SU-DHL-6 (cell line): ENCODE data around the gene NAPA.

Experiments used
- H2AFZ ChIP-seq: fragments of 200-600 bp; sonication (generic); 2 replicates; pipeline ENCODE4 v1.6.1; 2014; ENCODE audit warnings: low read depth, mild to moderate bottlenecking, moderate library complexity, mixed read lengths, antibody characterized with exemption, low read length; ENCODE audit not compliant: severe bottlenecking
- H3F3A ChIP-seq: fragments of 200-600 bp; shearing (Covaris generic); 2 replicates; pipeline ENCODE4 v1.6.0; 2016; ENCODE audit warnings: antibody characterized with exemption, mild to moderate bottlenecking; ENCODE audit not compliant: insufficient read depth
- H3K27ac ChIP-seq: fragments of 200-600 bp; sonication (generic); 2 replicates; pipeline ENCODE4 v1.5.1; 2016; ENCODE audit warnings: low read depth, mild to moderate bottlenecking, low read length, moderate library complexity, mixed read lengths
- H3K27me3 ChIP-seq: fragments of 200-600 bp; sonication (generic), shearing (Covaris generic); 2 replicates; pipeline ENCODE4 v1.6.0; 2014; ENCODE audit warnings: mild to moderate bottlenecking, low read length
- H3K36me3 ChIP-seq: fragments of 200-600 bp; sonication (generic); 2 replicates; pipeline ENCODE4 v1.6.1; 2014; ENCODE audit warnings: mild to moderate bottlenecking, low read length, mixed read lengths
- H3K4me2 ChIP-seq: fragments of 300-600, 200-600 bp; shearing (Covaris generic), sonication (generic); 2 replicates; pipeline ENCODE4 v1.6.0; 2014; ENCODE audit warnings: low read length, low read depth, mild to moderate bottlenecking; ENCODE audit not compliant: poor library complexity, severe bottlenecking
- H3K4me3 ChIP-seq: fragments of 200-600 bp; sonication (generic); 2 replicates; pipeline ENCODE4 v1.5.1; 2014; ENCODE audit warnings: antibody characterized with exemption, low read length, mild to moderate bottlenecking, mixed read lengths; ENCODE audit not compliant: insufficient read depth, poor library complexity, severe bottlenecking
- H3K79me2 ChIP-seq: fragments of 200-600 bp; sonication (generic); 2 replicates; pipeline ENCODE4 v1.6.1; 2014; ENCODE audit warnings: mild to moderate bottlenecking, low read length, moderate library complexity; ENCODE audit not compliant: insufficient read depth
- H3K9ac ChIP-seq: fragments of 200-600 bp; sonication (generic); 2 replicates; pipeline ENCODE4 v1.7.0; 2014; ENCODE audit warnings: mild to moderate bottlenecking, low read length
- H3K9me2 ChIP-seq: fragments of 200-600 bp; sonication (generic); replicated peaks from 2 replicates; pipeline ENCODE4 v1.6.1; 2014; ENCODE audit warnings: low read length; ENCODE audit not compliant: insufficient read depth
- H3K9me3 ChIP-seq: fragments of 200-600 bp; sonication (generic); 2 replicates; pipeline ENCODE4 v1.6.1; 2014; ENCODE audit warnings: low read length, mixed read lengths; ENCODE audit not compliant: insufficient read depth
- H4K20me1 ChIP-seq: fragments of 200-600 bp; sonication (generic); 2 replicates; pipeline ENCODE4 v1.6.1; 2014; ENCODE audit warnings: low read depth, mild to moderate bottlenecking, antibody characterized with exemption, low read length, moderate library complexity, mixed read lengths
- EZH2phosphoT487 ChIP-seq: fragments of 200-600 bp; sonication (generic), shearing (Covaris generic); conservative IDR thresholded peaks from 2 replicates; pipeline ENCODE4 v1.6.1; 2018; ENCODE audit warnings: mild to moderate bottlenecking, antibody characterized with exemption, low read length, moderate library complexity, mixed read lengths
- TF ChIP-seq, protein P1 (sequence below): fragments of 200-600 bp; sonication (generic); IDR thresholded peaks from one replicate; pipeline ENCODE4 v1.5.1; 2017; ENCODE audit warnings: antibody characterized with exemption, mild to moderate bottlenecking, low read length, moderate library complexity; ENCODE audit not compliant: insufficient read depth, poor library complexity, severe bottlenecking

The NAPA gene

DNA sequence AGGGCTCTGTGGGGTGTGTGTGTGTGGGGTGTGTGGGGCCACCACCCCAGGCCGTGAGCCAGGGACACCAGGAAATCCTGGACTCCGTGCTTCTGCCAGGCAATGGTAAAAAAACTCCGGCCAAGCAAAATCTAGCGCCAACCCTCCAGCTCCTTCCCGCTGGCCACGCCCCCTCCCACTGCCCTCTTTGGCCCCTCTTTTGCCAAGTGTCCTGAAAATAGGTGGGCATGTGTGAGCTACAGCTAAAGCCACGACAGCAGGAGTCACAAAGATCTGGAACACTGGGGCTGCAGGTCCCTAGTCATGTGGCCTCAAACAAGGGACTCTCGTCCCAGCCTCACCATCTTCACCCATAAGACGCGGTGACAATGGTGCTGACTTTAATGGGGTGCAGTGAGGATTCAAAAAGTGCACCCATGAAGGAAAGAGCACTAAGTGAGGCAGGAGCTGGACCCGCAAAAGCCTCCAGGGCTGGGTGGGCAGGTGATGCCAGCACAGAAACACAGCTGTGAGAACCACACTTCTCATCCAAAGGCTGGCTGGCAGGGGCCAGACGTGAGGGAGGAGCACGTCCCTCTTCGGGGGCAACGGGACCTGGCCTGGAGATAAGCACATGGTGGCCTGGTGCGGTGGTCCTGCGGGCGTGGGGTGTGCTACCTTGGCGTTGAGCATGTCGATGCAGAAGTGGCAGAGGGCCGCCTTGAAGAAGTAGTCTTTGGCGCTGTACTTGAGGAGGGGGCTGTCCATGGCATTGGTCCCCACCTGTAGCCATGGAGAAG is 23.3 kb downstream of the NAPA start:
- H3K4me3 ChIP-seq: no peak overlapping the region
- H3F3A ChIP-seq: no peaks in the 10 kb centered on the region
- H3K9me3 ChIP-seq: no peaks in the 10 kb centered on the region
- H3K9me2 ChIP-seq: no peaks in the 10 kb centered on the region
- H3K27me3 ChIP-seq: no peaks in the 10 kb centered on the region
- H3K9ac ChIP-seq: no peak overlapping the region
- no peak overlapping the region for H3K4me2 ChIP-seq
- H3K79me2 ChIP-seq: no peaks in the 10 kb centered on the region
- H2AFZ ChIP-seq: no peak overlapping the region
- no peak overlapping the region for H3K27ac ChIP-seq
- no peaks in the 10 kb centered on the region for H4K20me1 ChIP-seq
- TF ChIP-seq EZH2phosphoT487: no peak
- TF ChIP-seq, protein P1, sequence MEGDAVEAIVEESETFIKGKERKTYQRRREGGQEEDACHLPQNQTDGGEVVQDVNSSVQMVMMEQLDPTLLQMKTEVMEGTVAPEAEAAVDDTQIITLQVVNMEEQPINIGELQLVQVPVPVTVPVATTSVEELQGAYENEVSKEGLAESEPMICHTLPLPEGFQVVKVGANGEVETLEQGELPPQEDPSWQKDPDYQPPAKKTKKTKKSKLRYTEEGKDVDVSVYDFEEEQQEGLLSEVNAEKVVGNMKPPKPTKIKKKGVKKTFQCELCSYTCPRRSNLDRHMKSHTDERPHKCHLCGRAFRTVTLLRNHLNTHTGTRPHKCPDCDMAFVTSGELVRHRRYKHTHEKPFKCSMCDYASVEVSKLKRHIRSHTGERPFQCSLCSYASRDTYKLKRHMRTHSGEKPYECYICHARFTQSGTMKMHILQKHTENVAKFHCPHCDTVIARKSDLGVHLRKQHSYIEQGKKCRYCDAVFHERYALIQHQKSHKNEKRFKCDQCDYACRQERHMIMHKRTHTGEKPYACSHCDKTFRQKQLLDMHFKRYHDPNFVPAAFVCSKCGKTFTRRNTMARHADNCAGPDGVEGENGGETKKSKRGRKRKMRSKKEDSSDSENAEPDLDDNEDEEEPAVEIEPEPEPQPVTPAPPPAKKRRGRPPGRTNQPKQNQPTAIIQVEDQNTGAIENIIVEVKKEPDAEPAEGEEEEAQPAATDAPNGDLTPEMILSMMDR: no peak
- H3K36me3 ChIP-seq: no peaks in the 10 kb centered on the region

- Histone ChIP-seq H3K27me3 (no peaks in the 10 kb centered on the region), H3K36me3 (no peaks in the 10 kb centered on the region), H3K9ac (no peak overlapping the region), H4K20me1 (no peaks in the 10 kb centered on the region), H3K79me2 (no peaks in the 10 kb centered on the region), H3F3A (no peaks in the 10 kb centered on the region), H2AFZ (no peak overlapping the region), H3K9me3 (no peaks in the 10 kb centered on the region), H3K4me2 (no peak overlapping the region), H3K27ac (no peak overlapping the region), H3K4me3 (no peak overlapping the region), H3K9me2 (no peaks in the 10 kb centered on the region)
- TF ChIP-seq, protein P1: no peak
- TF ChIP-seq EZH2phosphoT487: no peak
Measured at GRCh38 chr19:47490847-47491246, 24.0 kb downstream of the NAPA start.

- no peak overlapping the region for H3K4me3 ChIP-seq
- no peak overlapping the region for H3K27ac ChIP-seq
- no peak for TF ChIP-seq EZH2phosphoT487
- TF ChIP-seq, protein P1: no peak
- no peaks in the 10 kb centered on the region for H3K79me2 ChIP-seq
- H4K20me1 ChIP-seq: no peaks in the 10 kb centered on the region
- H3K4me2 ChIP-seq: no peak overlapping the region
- H3K36me3 ChIP-seq: no peaks in the 10 kb centered on the region
- no peaks in the 10 kb centered on the region for H3K9me2 ChIP-seq
- no peaks in the 10 kb centered on the region for H3K9me3 ChIP-seq
- H3K9ac ChIP-seq: no peak overlapping the region
- H3K27me3 ChIP-seq: no peaks in the 10 kb centered on the region
- peaks cover 5% of the 10 kb centered on the region; the same call in 1 of the 2 replicates for H3F3A ChIP-seq
- no peak overlapping the region for H2AFZ ChIP-seq
Measured at GRCh38 chr19:47490031-47490430, 24.8 kb downstream of the NAPA start.
